Spleen (tissue), 11 donors: Measurements from ENCODE around the gene ARMS2. TPM values are rescaled to one million over a fixed set of nuclear protein-coding genes. Genes with fewer than 3 reads are reported as not detected.

Experiments used
- DNase-seq: peaks from one replicate; pipeline ENCODE4 v3.0.0-alpha.2; 2020
- H3K27ac ChIP-seq, 8 donors: fragments of 200-600 bp; sonication (generic) in 7 of 8; 1 replicate in 4 of 8; 2 replicates in 4 of 8; pipeline versions ENCODE4 v1.5.0 to v1.8.0; 2016 to 2021; ENCODE audit warnings: inconsistent platforms in 4 of 8, mild to moderate bottlenecking in 4 of 8, moderate library complexity in 1 of 8
- H3K27me3 ChIP-seq, 7 donors: fragments of 200-600 bp; sonication (generic) in 6 of 7; replicated peaks in 1 of 7; 1 replicate in 4 of 7; 2 replicates in 3 of 7; pipeline versions ENCODE4 v1.5.0 to v1.8.0; 2016 to 2021; ENCODE audit warnings: inconsistent platforms in 3 of 7, mild to moderate bottlenecking in 1 of 7
- H3K36me3 ChIP-seq, 6 donors: fragments of 200-600 bp; sonication (generic) in 5 of 6; 1 replicate in 4 of 6; 2 replicates in 2 of 6; pipeline versions ENCODE4 v1.5.0 to v1.8.0; 2016 to 2021; ENCODE audit warnings: inconsistent platforms in 2 of 6
- H3K4me1 ChIP-seq, 6 donors: fragments of 200-600 bp; sonication (generic) in 5 of 6; 1 replicate in 3 of 6; 2 replicates in 3 of 6; pipeline versions ENCODE4 v1.5.0 to v1.8.0; 2016 to 2021; ENCODE audit warnings: inconsistent platforms in 3 of 6
- H3K4me3 ChIP-seq, 8 donors: fragments of 200-600 bp; sonication (generic) in 7 of 8; 1 replicate in 4 of 8; 2 replicates in 4 of 8; pipeline versions ENCODE4 v1.5.0 to v1.8.0; 2016 to 2021; ENCODE audit warnings: inconsistent platforms in 4 of 8, mild to moderate bottlenecking in 4 of 8, moderate library complexity in 2 of 8
- H3K9me3 ChIP-seq, 8 donors: fragments of 200-600 bp; sonication (generic) in 7 of 8; 1 replicate in 4 of 8; 2 replicates in 4 of 8; pipeline versions ENCODE4 v1.5.0 to v1.8.0; 2016 to 2021; ENCODE audit warnings: inconsistent platforms in 4 of 8
- CTCF ChIP-seq, 11 experiments: fragments of 200-600 bp in 7 of 11; fragments of 450-650 bp in 4 of 11; sonication (generic) in 4 of 11; IDR thresholded peaks in 8 of 11; conservative IDR thresholded peaks in 3 of 11; 1 replicate in 7 of 11; 2 replicates in 4 of 11; pipeline versions ENCODE4 v1.4.0 to v1.8.0; 2016 to 2021; ENCODE audit warnings: antibody characterized with exemption in 11 of 11, inconsistent platforms in 4 of 11, mild to moderate bottlenecking in 1 of 11
- POLR2A ChIP-seq, 3 donors: fragments of 450-650 bp; IDR thresholded peaks; one replicate each; pipeline ENCODE4 v1.5.1; 2017; ENCODE audit warnings: antibody characterized with exemption in 3 of 3, mild to moderate bottlenecking in 1 of 3
- POLR2AphosphoS5 ChIP-seq, 3 donors: sonication (generic); formaldehyde crosslinking; IDR thresholded peaks; one replicate each; pipeline ENCODE4 v1.5.1; 2017; ENCODE audit warnings: antibody characterized with exemption in 3 of 3
- WGBS, 5 donors: extraction: QIAGEN DNeasy Blood & Tissue Kit in 3 of 5; methylation state at CpG; one replicate each; pipeline versions ENCODE4 v1.1.5 to v1.1.7; 2013 to 2018; 5-methylcytosine and 5-hydroxymethylcytosine counted together
- intact Hi-C: fragments of 100-400 bp; cut with DNase I; formaldehyde crosslinking; loops from one replicate; pipeline ENCODE4 v1.15.0; 2023; ENCODE audit warnings: low total_unique reads
- polyA plus RNA-seq, 3 donors: library from polyadenylated mRNA; stranded (reverse); fragments of 200-250 nt; gene quantifications; one replicate each; pipeline ENCODE4 v1.2.1, GENCODE V29; 2013
- total RNA-seq, 7 donors: library from RNA; depleted of rRNA in 3 of 7; stranded (reverse); fragments of >200 nt in 3 of 7; fragmentation: NEBNext Ultra II Directional in 4 of 7; extraction: Animal tissue kit (Norgen Biotek cat#: 25700) in 4 of 7; gene quantifications; one replicate each; pipeline versions ENCODE4 v1.1.0 to v1.2.1, GENCODE V29; 2016 to 2021
- donor health status: healthy with polysubstance abuse.
- donor health status: DM: no; HTN: no; CAD: no; lungs with moderate emphysema.
- donor health status: DM: no; HTN: no; CAD: no.
- donor health status: Bipolar disorder and iron deficiency.
- donor health status: healthy.
- donor health status: DM: no; HTN: no; CAD: no.
- donor health status: DM: yes; HTN: yes; CAD: no.

The ARMS2 gene
- total and polyA plus RNA-seq, 10 donors: not detected

- Histone ChIP-seq H3K36me3 (no peaks in the 10 kb centered on the region), H3K4me3 (no peak overlapping the region), H3K27me3 (peaks cover 0 to 46% (median 0%) of the 10 kb centered on the region in 7 donors), H3K27ac (peak overlapping the region in 2 of 8 donors; percentile 13 to 50), H3K9me3 (no peaks in the 10 kb centered on the region), H3K4me1 (peaks cover 0 to 25% (median 4%) of the 10 kb centered on the region in 6 donors)
- WGBS, 5 donors: 49 to 77% (median 67%) methylated on average over 16 to 20 of the region's 20 CpGs
- intact Hi-C loops: no loop called here
- no peak for DNase-seq
- TF ChIP-seq POLR2AphosphoS5 (IDR thresholded peaks at IDR 0.05): no peak
Measured at GRCh38 chr10:122494173-122494820, 39.8 kb downstream of the ARMS2 start.

GRCh38 chr10:122494833-122495232 is 40.4 kb downstream of the ARMS2 start:
- H3K4me3 ChIP-seq: no peak overlapping the region
- peaks cover 0 to 25% (median 4%) of the 10 kb centered on the region in 6 donors for H3K4me1 ChIP-seq
- H3K27ac ChIP-seq: peak overlapping the region in 2 of 8 donors; percentile 13 to 50
- H3K9me3 ChIP-seq: no peaks in the 10 kb centered on the region
- peaks cover 0 to 46% (median 0%) of the 10 kb centered on the region in 7 donors for H3K27me3 ChIP-seq
- intact Hi-C loops: no loop called here
- TF ChIP-seq CTCF (IDR thresholded peaks at IDR 0.05 in 8 of 11, conservative IDR thresholded peaks at IDR 0.05 in 3 of 11): no peak
- TF ChIP-seq POLR2A (IDR thresholded peaks at IDR 0.05): no peak
- TF ChIP-seq POLR2AphosphoS5 (IDR thresholded peaks at IDR 0.05): no peak
- 87 to 99% (median 88%) methylated on average over 12 to 14 of the region's 14 CpGs for WGBS, 5 donors
- DNase-seq: no peak
- H3K36me3 ChIP-seq: no peaks in the 10 kb centered on the region

- no peak overlapping the region for H3K4me3 ChIP-seq
- peak overlapping the region in 2 of 8 donors; percentile 13 to 50 for H3K27ac ChIP-seq
- no peak for DNase-seq
- H3K27me3 ChIP-seq: peaks cover 0 to 42% (median 0%) of the 10 kb centered on the region in 7 donors
- no peaks in the 10 kb centered on the region for H3K36me3 ChIP-seq
- no peaks in the 10 kb centered on the region for H3K9me3 ChIP-seq
- H3K4me1 ChIP-seq: peaks cover 0 to 25% (median 4%) of the 10 kb centered on the region in 6 donors
- intact Hi-C loops: no loop called here
- TF ChIP-seq POLR2A (IDR thresholded peaks at IDR 0.05): no peak
- TF ChIP-seq POLR2AphosphoS5 (IDR thresholded peaks at IDR 0.05): no peak
- no peak for TF ChIP-seq CTCF (IDR thresholded peaks at IDR 0.05 in 8 of 11, conservative IDR thresholded peaks at IDR 0.05 in 3 of 11)
- WGBS, 5 donors: 42 to 57% (median 54%) methylated on average over 12 of the region's 12 CpGs
Measured at GRCh38 chr10:122495406-122496340, 41.2 kb downstream of the ARMS2 start.

- no peaks in the 10 kb centered on the region for H3K36me3 ChIP-seq
- TF ChIP-seq POLR2AphosphoS5 (IDR thresholded peaks at IDR 0.05) (no peak), CTCF (IDR thresholded peaks at IDR 0.05 in 8 of 11, conservative IDR thresholded peaks at IDR 0.05 in 3 of 11) (no peak), POLR2A (IDR thresholded peaks at IDR 0.05) (no peak)
- no peaks in the 10 kb centered on the region for H3K9me3 ChIP-seq
- H3K4me3 ChIP-seq: no peak overlapping the region
- WGBS, 5 donors: 84 to 97% (median 93%) methylated on average over 2 of the region's 2 CpGs
- H3K4me1 ChIP-seq: peaks cover 0 to 12% (median 2%) of the 10 kb centered on the region in 6 donors
- intact Hi-C loops: no loop called here
- DNase-seq: no peak
- peaks cover 0 to 31% (median 0%) of the 10 kb centered on the region in 7 donors for H3K27me3 ChIP-seq
- no peak overlapping the region for H3K27ac ChIP-seq
Measured at GRCh38 chr10:122497241-122497640, 42.8 kb downstream of the ARMS2 start.
